Cardiac septum (tissue), 1 donor: ENCODE data around the gene LUZP2. TPM values are rescaled to one million over a fixed set of nuclear protein-coding genes. Genes with fewer than 3 reads are reported as not detected.

ENCODE experiments used
- DNase-seq: peaks from one replicate; pipeline ENCODE4 v3.0.0-alpha.2; 2020; ENCODE audit warnings: low spot score
- intact Hi-C: fragments of 100-400 bp; cut with DNase I; formaldehyde crosslinking; loops from one replicate; pipeline ENCODE4 v1.14.0; 2022
- total RNA-seq: library from RNA; stranded (reverse); fragmentation: NEBNext Ultra II Directional; extraction: Animal tissue kit (Norgen Biotek cat#: 25700); gene quantifications from one replicate; pipeline ENCODE4 v1.2.1, GENCODE V29; 2021
- donor health status: DM: no; HTN: no; CAD: no.

Gene LUZP2
- total RNA-seq, 1 donor from 2014 or later, result 0.67 TPM

DNA sequence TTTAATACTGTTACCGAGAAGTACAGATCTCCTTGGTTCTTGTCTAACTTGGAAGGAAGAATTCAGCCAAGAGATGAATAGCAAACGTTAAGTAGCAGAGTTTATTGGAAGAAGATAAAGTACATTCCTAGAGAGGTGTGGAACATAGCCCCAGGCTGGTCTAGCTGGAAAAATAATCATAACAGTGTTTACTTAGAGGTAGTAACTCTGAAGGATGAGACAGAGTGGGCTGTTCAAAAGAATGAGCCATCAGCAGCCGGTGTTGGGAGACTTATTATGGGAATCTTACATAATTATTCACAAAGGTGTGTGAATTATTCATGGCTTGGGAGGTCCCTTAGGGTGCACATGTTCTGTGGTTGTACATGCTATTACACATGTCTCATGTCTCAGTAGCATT is 276.5 kb downstream of the LUZP2 start:
- intact Hi-C loops, result no loop called here
- no peak for DNase-seq

DNA sequence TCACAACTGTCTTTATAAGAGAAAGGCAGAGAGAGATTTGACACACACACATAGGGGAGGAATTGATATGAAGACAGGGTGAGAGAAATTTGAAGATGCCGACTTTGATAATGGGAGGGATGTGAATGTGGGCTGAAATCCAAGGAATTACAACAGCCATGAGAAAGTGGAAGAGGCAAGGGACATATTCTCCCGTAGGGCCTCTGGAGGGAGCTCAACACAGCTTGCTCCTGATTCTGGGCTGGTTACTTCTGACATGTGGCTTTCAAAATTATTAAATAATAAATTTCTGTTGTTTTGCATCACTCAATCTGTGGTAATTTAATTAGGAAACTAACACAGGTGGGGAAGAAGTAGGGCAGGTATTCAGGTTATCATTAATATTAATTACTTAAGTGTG is 282.9 kb downstream of the LUZP2 start:
- intact Hi-C loops, result no loop called here
- DNase-seq, result no peak

DNA sequence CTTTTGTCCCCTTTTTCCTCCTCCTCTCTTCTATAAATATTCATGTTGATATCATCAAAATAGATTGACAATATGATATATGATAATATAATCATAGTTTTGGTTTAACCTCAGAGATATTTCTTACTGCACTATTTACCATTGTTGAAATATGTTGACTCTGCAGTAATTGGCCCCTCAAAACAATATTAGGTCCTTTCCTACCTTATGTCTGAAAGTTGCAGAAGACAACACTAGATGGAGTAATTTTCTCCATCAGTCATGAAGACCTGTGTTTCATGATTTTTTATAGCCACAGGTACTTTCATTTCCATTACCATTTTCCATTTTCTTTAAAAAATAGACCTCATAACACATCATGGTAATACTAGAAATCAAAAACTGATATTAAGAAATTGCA is 284.4 kb downstream of the LUZP2 start:
- no peak for DNase-seq
- intact Hi-C loops, result no loop called here

DNA sequence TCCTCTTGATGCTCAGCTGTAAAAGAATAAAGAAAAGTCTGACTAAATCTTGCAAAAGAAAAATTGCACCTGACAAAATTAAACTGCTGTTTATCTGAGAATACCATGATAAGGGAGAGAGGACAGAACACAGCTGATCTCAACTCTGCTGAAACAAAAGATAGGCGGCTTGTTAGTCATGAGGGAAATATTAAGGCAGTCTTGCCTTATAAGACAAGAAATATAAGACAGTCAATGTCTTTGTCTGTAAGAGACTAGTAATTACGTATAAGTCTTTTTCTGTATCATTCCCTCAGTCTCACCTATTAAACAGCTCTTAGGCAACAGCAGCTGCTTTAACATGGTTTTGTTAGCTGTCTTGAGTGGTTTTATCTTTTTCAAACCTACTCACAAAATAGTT is 296.6 kb downstream of the LUZP2 start:
- DNase-seq, result no peak
- intact Hi-C loops, result no loop called here

DNA sequence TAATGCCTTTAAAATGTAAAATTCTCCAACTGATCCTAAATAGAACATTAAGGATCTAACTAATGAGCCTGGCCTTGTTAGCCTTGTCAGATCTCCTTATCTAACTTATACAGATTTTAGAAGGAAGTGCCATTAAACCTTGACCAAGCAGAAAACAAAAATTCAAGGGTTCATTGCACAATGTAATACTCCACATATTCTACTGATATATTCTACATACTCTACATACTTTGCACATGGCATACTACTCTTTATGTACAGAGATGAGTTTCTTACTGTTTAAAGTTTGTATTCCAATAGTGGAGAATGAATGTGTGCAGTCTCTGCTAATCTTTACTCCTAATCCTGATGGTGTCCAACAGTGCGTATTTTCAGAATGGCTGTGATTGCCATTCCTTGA is 297.2 kb downstream of the LUZP2 start:
- no peak for DNase-seq
- intact Hi-C loops, result no loop called here

DNA sequence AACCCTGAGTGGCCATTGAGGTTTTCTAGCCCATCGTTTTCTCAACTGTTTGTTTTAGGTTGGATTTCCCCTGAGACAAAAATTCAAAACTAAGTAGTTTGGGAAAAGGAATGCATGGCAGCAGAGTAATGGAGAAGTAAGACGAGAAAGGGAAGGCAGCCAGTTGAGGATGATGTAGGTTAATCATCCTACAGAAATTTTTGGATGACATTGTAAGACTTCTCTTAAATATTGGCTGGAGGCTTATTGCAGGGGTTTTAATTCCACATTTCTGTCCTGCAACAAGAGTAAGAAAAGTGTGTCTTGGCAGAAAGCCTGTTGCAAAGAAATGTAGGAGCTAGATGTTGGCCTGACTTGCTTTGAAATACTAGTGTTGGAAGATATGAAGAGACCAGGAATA is 308.8 kb downstream of the LUZP2 start:
- DNase-seq, result no peak
- intact Hi-C loops, result no loop called here

DNA sequence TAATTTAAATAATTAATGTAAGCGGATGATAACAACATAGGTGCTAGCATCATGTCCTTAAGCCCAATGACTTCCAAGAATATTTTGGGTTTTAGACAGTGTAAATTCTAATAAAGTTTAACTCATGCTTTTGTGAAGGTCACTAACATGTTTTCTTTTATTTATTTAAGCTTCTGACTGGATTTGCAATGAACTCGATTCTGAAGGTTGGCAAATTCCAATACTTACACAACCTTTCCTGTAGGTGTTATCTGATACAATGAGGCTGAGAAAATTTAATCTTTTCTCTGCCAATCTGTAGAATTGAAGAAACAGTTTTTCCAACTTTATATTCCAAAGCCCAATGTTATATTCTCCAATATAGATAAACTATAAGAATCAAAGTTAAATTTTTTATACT is 311.3 kb downstream of the LUZP2 start:
- DNase-seq, result no peak
- intact Hi-C loops, result no loop called here

DNA sequence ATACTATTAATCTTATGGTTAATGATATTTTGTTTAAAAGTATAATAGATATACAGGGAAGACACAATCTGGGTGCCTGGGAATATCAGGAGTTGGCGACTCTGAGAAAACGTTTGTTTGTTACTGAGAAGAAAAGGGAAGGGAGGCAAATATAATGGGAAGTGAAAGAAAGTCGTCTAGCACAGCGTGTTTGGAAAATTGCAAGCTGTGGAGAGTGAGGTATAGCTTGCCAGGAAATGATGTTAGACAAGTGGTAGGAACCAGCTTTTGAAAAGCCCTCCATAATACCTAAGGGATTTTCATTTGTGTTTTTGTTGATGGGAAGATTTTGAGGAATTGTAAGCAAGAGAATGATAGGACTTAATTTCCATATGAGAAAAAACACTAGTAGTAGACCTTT is 322.2 kb downstream of the LUZP2 start:
- no peak for DNase-seq
- intact Hi-C loops, result no loop called here

DNA sequence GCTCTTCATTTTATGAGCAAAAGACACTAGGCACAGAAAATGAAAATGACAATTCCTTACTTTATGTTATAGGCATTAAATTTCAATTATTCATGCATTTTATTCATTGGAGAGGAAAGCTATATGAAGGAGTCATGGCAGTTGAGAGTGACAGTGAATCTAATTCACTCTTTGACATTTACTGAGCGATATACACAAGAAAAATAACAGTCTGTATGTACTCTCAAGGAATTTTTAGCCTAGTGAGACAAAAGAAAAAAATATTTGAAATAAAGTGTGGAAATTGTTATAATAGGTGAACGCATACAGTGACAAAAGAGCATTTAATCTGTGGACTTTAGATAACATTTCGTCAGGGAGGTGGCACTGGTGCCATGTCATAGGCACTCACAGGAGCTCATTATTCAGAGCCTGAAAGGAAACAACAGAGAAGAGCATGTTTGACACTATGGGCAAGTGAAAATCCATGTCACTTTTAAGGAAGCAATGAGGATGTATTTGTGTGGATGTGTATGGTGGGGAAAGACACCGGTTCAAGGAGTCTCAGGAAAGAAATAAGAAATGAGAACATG is 323.1 kb downstream of the LUZP2 start:
- DNase-seq, result no peak
- intact Hi-C loops, result no loop called here

DNA sequence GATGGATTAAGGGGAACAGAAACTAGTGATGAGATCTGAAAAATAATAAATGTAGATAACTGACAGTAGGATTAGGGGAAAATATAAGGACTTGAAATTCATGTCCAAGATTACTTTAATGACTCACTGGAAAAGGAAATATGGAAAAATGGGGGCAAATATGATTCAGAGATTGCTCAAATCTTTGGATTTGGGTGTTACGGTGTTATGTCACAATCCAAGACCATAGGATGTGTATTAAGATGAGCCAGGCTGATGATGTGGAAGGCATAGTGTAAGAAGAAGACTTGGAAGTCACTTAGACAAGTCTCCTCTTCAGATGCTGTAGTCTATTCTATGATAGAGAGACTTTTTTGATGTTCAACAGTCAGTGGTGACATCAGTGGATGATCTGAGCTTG is 323.7 kb downstream of the LUZP2 start:
- DNase-seq, result no peak
- intact Hi-C loops, result no loop called here

DNA sequence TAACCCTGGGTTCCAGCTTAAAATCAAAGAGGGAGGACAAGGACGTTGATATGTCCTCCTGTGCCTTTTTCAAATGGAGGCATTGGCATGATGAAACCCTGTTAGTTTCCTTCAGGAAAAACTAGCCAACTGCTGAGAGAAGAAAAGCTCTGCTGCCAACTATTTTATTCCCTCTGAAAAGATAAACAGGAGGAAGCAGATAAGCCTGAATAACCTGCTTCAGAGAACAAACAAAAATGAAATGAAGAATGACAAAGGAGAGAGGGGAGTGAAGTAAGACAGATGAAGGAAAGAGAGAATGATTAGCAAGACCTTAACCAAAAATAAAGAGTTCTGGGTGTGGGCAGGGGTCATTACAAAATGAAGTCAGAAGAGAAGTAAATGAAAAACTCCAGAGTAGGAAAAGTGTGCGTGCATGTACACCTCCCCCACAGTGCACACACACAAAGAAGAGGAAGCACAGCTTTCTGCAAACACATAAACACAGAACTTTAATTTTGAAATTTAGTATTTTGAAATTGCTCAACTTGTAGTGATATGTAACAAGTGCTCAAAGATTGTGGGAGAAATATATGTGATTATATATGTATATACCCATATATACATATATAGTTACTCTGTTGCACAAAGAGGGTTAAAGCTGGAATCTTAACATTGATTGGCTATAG is 332.2 kb downstream of the LUZP2 start:
- DNase-seq, result no peak
- intact Hi-C loops, result no loop called here

DNA sequence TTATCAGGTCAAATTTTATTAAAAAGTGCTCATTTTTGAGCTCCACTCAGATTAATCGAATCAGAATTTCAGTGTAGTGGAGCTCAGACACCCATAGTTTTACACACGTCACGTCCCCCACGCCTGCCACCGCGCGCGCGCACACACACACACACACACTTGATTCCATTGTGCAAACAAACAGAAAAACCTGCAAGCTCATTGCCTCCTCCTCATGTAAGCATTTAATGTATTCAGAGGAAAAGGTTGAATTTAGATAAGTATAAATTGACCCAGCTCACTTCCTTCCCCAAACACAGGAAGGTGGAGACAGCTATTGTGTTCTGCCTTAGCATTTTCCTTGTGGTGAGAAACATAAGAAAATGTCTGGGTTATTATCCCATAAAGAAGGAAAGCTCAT is 336.7 kb downstream of the LUZP2 start:
- DNase-seq, result no peak
- intact Hi-C loops, result no loop called here

DNA sequence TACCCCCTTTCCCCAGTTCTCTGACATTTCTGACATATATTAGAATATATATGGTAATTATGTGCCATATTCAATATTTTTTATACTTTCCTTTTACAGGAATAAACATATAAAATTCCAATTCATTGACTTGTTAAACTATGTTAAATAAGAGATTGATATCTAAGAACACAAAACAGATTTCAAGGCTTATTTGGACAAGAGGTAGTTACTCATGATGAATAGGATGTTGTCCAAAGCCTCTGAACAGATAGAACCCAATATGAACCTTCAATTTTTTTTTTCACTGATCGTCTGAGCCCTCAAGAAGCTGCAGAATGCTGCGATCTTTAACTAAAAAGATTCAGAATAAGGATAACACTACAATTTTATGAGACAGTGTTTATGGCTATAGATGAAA is 340.3 kb downstream of the LUZP2 start:
- intact Hi-C loops, result no loop called here
- no peak for DNase-seq

DNA sequence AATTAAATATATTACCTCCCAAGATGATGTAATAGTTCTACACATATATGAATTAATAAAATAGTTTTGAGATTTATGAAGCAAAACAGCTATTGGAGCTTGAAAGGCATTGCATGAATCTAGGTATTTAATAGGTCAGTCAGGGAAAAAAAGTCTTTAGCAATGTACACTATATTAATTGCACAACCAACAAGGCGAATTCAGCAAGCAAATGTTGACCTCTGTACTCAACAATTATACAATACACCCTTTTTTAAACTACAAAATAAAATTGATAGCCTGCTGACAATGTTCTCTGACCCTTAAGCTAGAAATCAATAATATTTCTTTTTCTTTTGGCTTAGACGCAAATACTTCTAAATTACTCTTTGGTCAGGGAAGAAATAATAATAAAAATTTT is 345.5 kb downstream of the LUZP2 start:
- DNase-seq, result no peak
- intact Hi-C loops, result no loop called here

DNA sequence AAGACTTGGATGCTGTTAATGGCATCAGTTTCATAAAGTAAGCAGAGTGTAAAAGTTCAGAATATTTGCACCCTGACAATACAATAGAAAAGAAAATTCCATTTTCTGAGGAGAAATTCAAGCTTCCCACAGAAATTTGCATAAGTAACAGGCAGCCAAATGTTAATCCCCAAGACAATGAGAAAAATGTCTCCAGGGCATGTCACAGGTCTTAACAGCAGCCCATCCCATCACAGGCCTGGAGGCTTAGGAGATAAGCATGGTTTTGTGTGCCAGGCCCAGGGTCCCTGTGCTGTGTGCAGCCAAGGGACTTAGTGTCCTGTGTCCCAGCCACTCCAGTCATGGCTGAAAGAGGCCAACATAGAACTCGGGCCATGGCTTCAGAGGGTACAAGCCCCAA is 347.6 kb downstream of the LUZP2 start:
- no peak for DNase-seq
- intact Hi-C loops, result no loop called here

DNA sequence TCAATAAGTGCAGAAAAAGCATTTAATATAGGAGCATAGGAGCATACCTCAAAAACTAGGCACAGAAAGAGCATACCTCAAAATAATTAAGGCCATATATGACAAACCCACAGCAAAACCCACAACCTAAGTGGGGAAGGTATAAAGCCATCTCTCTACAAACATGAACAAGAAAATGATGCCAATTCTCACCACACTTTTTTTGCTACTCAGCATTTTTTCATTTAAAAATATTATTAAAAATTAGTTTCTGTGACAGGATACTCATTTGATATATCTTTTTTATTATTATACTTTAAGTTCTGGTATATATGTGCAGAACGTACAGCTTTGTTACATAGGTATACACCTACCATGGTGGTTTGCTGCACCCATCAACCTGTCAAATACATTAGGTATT is 352.0 kb downstream of the LUZP2 start:
- intact Hi-C loops, result no loop called here
- DNase-seq, result no peak

DNA sequence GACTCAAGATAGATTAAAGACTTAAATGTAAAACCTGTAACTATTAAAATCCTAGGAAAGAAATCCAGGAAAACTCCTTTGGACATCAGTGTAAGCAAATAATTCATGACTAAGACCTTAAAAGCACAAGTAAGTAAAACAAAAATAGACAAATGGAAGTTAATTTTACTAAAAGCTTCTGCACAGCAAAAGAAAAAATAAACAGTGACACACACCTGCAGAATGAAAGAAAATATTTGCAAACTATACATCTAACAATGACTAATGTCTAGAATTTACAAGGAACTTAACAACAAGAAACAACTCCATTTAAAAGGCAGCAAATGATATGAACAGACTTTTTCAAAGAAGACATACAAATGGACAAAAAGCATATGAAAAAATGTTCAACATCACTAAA is 359.1 kb downstream of the LUZP2 start:
- no peak for DNase-seq
- intact Hi-C loops, result no loop called here

DNA sequence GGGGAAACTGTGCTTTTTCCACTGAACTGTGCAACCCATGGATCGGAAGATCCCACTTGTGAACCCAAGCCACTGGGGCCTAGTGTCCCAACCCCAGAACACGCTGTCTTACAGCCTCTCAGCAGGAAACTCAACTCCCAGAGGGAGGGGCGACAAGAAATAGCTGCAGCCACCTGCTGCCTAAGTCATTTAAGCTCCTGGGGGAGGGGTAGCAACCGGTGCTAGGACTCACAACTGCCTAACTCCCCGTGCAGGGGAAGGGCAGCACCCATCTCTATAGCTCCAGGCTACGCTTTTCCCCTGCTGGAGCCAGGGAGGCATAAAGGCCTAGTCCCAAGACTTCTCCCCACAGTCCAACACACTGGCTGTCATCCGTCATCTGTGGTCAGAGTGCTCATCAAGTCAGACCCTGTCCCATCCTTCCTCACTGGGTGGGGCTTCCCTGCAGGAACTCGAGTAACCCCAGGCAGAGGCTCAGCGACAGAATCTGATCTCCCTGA is 363.0 kb downstream of the LUZP2 start:
- no peak for DNase-seq
- intact Hi-C loops, result no loop called here

DNA sequence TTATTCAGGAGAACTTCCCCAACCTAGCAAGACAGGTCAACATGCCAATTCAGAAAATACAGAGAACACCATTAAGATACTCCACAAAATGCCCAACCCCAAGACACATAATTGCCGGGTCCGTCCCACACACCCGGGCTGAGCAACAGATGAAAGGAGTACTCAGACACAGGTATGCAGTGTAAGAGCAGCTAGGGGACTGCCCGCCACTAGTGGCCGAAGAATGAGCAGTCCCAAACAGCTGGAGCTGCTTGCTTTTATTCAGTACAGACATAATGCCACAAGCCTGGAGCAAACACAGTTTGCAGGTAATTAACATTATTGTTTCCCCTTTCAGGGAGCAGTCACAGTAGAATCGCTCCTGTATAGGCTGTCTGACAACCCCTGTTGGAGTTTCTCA is 364.6 kb downstream of the LUZP2 start:
- intact Hi-C loops, result no loop called here
- DNase-seq, result no peak

DNA sequence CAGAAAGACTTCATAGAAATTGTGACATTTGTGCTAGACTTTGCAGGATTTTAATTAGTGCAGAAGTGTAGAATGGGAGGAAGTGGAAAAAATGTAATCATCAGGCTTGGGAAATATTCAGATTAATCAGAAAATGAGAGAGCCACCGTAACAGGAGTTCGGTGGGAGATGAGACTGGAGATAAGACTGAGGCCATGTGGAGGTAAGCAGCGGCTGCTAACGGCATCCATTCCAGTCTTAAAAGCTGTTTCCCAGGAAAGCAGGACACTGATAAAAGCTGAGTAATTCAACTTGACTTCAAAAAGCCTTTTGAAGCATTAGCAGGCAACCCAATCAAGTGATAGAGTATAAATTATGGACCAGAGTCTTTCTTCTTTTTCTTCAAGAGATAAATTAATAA is 369.9 kb downstream of the LUZP2 start:
- no peak for DNase-seq

DNA sequence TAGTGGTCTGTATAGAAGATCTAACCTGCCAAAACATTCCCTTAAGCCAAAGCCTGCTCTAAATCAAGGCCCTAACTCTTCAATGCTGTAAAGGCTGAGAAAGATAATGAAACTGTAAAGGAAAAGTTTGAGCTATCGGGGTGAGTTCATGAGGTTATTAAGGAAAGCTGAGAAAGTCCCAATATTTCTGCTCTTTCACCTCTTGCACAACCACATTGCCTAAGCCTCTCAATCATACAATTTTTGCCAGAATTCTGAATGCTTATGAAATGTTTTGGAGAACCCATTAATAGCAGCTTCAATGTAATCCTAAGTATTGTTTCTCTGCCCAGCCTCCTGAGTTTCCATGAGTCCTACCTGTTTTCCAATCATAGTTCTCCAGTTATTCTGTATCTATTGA is 373.2 kb downstream of the LUZP2 start:
- intact Hi-C loops, result no loop called here
- DNase-seq, result no peak

More for the DNA sequence above, 369.9 kb downstream of the LUZP2 start:
- intact Hi-C loops, result no loop called here

DNA sequence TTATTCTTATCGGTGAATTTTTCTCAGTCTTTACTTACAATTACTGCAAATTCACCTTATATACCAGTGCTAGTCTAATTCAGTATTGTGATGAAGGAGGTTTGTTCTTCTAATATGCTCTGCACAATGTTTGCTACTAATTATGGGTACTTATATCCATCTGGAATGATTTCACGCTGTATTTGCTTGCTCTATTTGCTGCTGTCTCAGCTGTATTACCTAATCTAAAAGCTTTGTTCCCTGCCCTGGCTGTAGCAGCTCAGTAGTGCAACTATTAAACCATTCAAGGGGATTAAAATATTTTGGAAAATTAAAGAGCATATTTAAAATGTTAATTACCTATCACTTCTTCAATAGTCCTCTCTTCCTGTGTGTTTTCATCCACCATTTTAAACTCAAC is 375.3 kb downstream of the LUZP2 start:
- intact Hi-C loops, result no loop called here

More for the DNA sequence above, 375.3 kb downstream of the LUZP2 start:
- no peak for DNase-seq
